ENCODE measurements around the gene PXDC1. TPM values are rescaled to one million over a fixed set of nuclear protein-coding genes. Genes with fewer than 3 reads are reported as not detected.

The PXDC1 gene
- total RNA-seq, 2 donors from 2014 or later, result 5.5 to 8.3 TPM

- peaks cover 20% of the 10 kb centered on the region for H3K4me1 Mint-ChIP-seq
- peak overlapping the region; percentile 64 for H3K4me3 Mint-ChIP-seq
- peaks cover 4% of the 10 kb centered on the region for H3K36me3 Mint-ChIP-seq (ENCODE audit: low read depth)
- H3K9me3 Mint-ChIP-seq, result no peaks in the 10 kb centered on the region
- H3K27ac Mint-ChIP-seq, result no peak overlapping the region
- peak; percentile 46 for ATAC-seq (replicated peaks)
- H3K27me3 Mint-ChIP-seq, result peaks cover 4% of the 10 kb centered on the region
Measured at GRCh38 chr6:3750317-3751076, 1.0 kb downstream of the PXDC1 start.

GRCh38 chr6:3749977-3750316 lies 1.6 kb downstream of the PXDC1 start:
- peak overlapping the region; percentile 64 for H3K4me3 Mint-ChIP-seq
- H3K9me3 Mint-ChIP-seq, result no peaks in the 10 kb centered on the region
- H3K27me3 Mint-ChIP-seq, result peaks cover 4% of the 10 kb centered on the region
- ATAC-seq (replicated peaks), result no peak
- H3K27ac Mint-ChIP-seq, result no peak overlapping the region
- peaks cover 20% of the 10 kb centered on the region for H3K4me1 Mint-ChIP-seq
- peaks cover 4% of the 10 kb centered on the region for H3K36me3 Mint-ChIP-seq (ENCODE audit: low read depth)

- H3K27me3 Mint-ChIP-seq, result peaks cover 4% of the 10 kb centered on the region
- H3K4me1 Mint-ChIP-seq, result peaks cover 20% of the 10 kb centered on the region
- H3K36me3 Mint-ChIP-seq (ENCODE audit: low read depth), result peaks cover 4% of the 10 kb centered on the region
- no peak for ATAC-seq (replicated peaks)
- no peaks in the 10 kb centered on the region for H3K9me3 Mint-ChIP-seq
- no peak overlapping the region for H3K27ac Mint-ChIP-seq
- H3K4me3 Mint-ChIP-seq, result peak overlapping the region; percentile 64
Measured at GRCh38 chr6:3749067-3749841, 2.3 kb downstream of the PXDC1 start.

GRCh38 chr6:3748208-3749066 lies 3.1 kb downstream of the PXDC1 start:
- Mint-ChIP-seq H3K9me3 (no peaks in the 10 kb centered on the region), H3K4me3 (peak overlapping the region; percentile 64), H3K36me3 (ENCODE audit: low read depth) (peaks cover 4% of the 10 kb centered on the region), H3K27ac (peak overlapping the region; percentile 9), H3K4me1 (peaks cover 20% of the 10 kb centered on the region), H3K27me3 (peaks cover 4% of the 10 kb centered on the region)
- peak; percentile 68 for ATAC-seq (replicated peaks)

- H3K36me3 Mint-ChIP-seq (ENCODE audit: low read depth), result no peaks in the 10 kb centered on the region
- H3K27ac Mint-ChIP-seq, result no peak overlapping the region
- H3K9me3 Mint-ChIP-seq, result no peaks in the 10 kb centered on the region
- no peak overlapping the region for H3K4me3 Mint-ChIP-seq
- H3K4me1 Mint-ChIP-seq, result peaks cover 18% of the 10 kb centered on the region
- ATAC-seq (replicated peaks), result no peak
- no peaks in the 10 kb centered on the region for H3K27me3 Mint-ChIP-seq
Measured at GRCh38 chr6:3747100-3747737, 4.3 kb downstream of the PXDC1 start.

GRCh38 chr6:3746696-3747095 lies 4.8 kb downstream of the PXDC1 start:
- Mint-ChIP-seq H3K4me1 (peaks cover 18% of the 10 kb centered on the region), H3K27ac (no peak overlapping the region), H3K36me3 (ENCODE audit: low read depth) (no peaks in the 10 kb centered on the region), H3K4me3 (no peak overlapping the region), H3K9me3 (no peaks in the 10 kb centered on the region), H3K27me3 (no peaks in the 10 kb centered on the region)
- ATAC-seq (replicated peaks), result no peak

GRCh38 chr6:3746119-3746691 lies 5.3 kb downstream of the PXDC1 start:
- Mint-ChIP-seq H3K9me3 (no peaks in the 10 kb centered on the region), H3K4me3 (no peak overlapping the region), H3K27ac (no peak overlapping the region), H3K27me3 (no peaks in the 10 kb centered on the region), H3K4me1 (peaks cover 18% of the 10 kb centered on the region), H3K36me3 (ENCODE audit: low read depth) (no peaks in the 10 kb centered on the region)
- no peak for ATAC-seq (replicated peaks)

- Mint-ChIP-seq H3K4me1 (peaks cover 18% of the 10 kb centered on the region), H3K27ac (no peak overlapping the region)
Measured at GRCh38 chr6:3745566-3746118, 5.9 kb downstream of the PXDC1 start.

GRCh38 chr6:3744901-3745470 lies 6.5 kb downstream of the PXDC1 start:
- Mint-ChIP-seq H3K9me3 (no peaks in the 10 kb centered on the region), H3K36me3 (ENCODE audit: low read depth) (no peaks in the 10 kb centered on the region), H3K4me1 (peaks cover 18% of the 10 kb centered on the region), H3K27ac (no peak overlapping the region), H3K27me3 (no peaks in the 10 kb centered on the region), H3K4me3 (no peak overlapping the region)
- ATAC-seq (replicated peaks), result no peak

More at GRCh38 chr6:3745566-3746118, 5.9 kb downstream of the PXDC1 start:
- no peaks in the 10 kb centered on the region for H3K36me3 Mint-ChIP-seq (ENCODE audit: low read depth)
- no peaks in the 10 kb centered on the region for H3K27me3 Mint-ChIP-seq
- ATAC-seq (replicated peaks), result no peak
- no peaks in the 10 kb centered on the region for H3K9me3 Mint-ChIP-seq
- H3K4me3 Mint-ChIP-seq, result no peak overlapping the region

- no peak for ATAC-seq (replicated peaks)
Measured at GRCh38 chr6:3744211-3744900, 7.2 kb downstream of the PXDC1 start.

GRCh38 chr6:3743541-3743940 lies 8.0 kb downstream of the PXDC1 start:
- Mint-ChIP-seq H3K9me3 (no peaks in the 10 kb centered on the region), H3K4me3 (peak overlapping the region; percentile 82), H3K27ac (peak overlapping the region; percentile 83), H3K27me3 (no peaks in the 10 kb centered on the region), H3K36me3 (ENCODE audit: low read depth) (no peaks in the 10 kb centered on the region), H3K4me1 (peaks cover 18% of the 10 kb centered on the region)
- ATAC-seq (replicated peaks), result no peak

More at GRCh38 chr6:3744211-3744900, 7.2 kb downstream of the PXDC1 start:
- Mint-ChIP-seq H3K9me3 (no peaks in the 10 kb centered on the region), H3K36me3 (ENCODE audit: low read depth) (no peaks in the 10 kb centered on the region), H3K27me3 (no peaks in the 10 kb centered on the region), H3K4me3 (no peak overlapping the region), H3K4me1 (peaks cover 18% of the 10 kb centered on the region), H3K27ac (no peak overlapping the region)

- Mint-ChIP-seq H3K4me1 (peaks cover 9% of the 10 kb centered on the region), H3K27me3 (no peaks in the 10 kb centered on the region), H3K27ac (peak overlapping the region; percentile 83), H3K4me3 (peak overlapping the region; percentile 82), H3K9me3 (no peaks in the 10 kb centered on the region), H3K36me3 (ENCODE audit: low read depth) (peaks cover 6% of the 10 kb centered on the region)
- ATAC-seq (replicated peaks), result peak; percentile 90
Measured at GRCh38 chr6:3742426-3743344, 8.8 kb downstream of the PXDC1 start.
